Astrocyte (in vitro differentiated cells and primary cell): ENCODE data around the gene TSLP. TPM values are rescaled to one million over a fixed set of nuclear protein-coding genes. Genes with fewer than 3 reads are reported as not detected.

Source experiments
- DNase-seq: peaks from one replicate; pipeline ENCODE4 v3.0.0-alpha.2; 2010; ENCODE audit warnings: low read depth
- FAIRE-seq: peaks from 2 replicates; lab custom pipeline; 2011; peaks lifted over from hg19 to GRCh38; lab: Jason Lieb, UNC
- H2AFZ ChIP-seq: 2 replicates; pipeline ENCODE4 v1.6.0; 2012; ENCODE audit warnings: low read depth, low read length, inconsistent platforms
- H3K27ac ChIP-seq: 2 replicates; pipeline ENCODE4 v1.5.1; 2011; ENCODE audit warnings: low read depth, low read length, inconsistent platforms
- H3K27me3 ChIP-seq: 2 replicates; pipeline ENCODE4 v1.6.0; 2011; ENCODE audit warnings: low read length, inconsistent platforms; ENCODE audit not compliant: insufficient read depth
- H3K36me3 ChIP-seq: 2 replicates; pipeline ENCODE4 v1.5.1; 2011; ENCODE audit warnings: low read length, inconsistent platforms; ENCODE audit not compliant: insufficient read depth
- H3K4me1 ChIP-seq: 2 replicates; pipeline ENCODE4 v1.5.1; 2011; ENCODE audit warnings: low read length, inconsistent platforms; ENCODE audit not compliant: insufficient read depth
- H3K4me2 ChIP-seq: 2 replicates; pipeline ENCODE4 v1.6.0; 2012; ENCODE audit warnings: low read length, inconsistent platforms
- H3K4me3 ChIP-seq: 2 replicates; pipeline ENCODE4 v1.5.1; 2011; ENCODE audit warnings: low read depth, mild to moderate bottlenecking, low read length, inconsistent platforms; ENCODE audit not compliant: insufficient read depth
- H3K79me2 ChIP-seq: 2 replicates; pipeline ENCODE4 v1.6.0; 2012; ENCODE audit warnings: mild to moderate bottlenecking, low read length, inconsistent platforms; ENCODE audit not compliant: insufficient read depth
- H3K9ac ChIP-seq: 2 replicates; pipeline ENCODE4 v1.6.0; 2012; ENCODE audit warnings: mild to moderate bottlenecking, low read length, inconsistent platforms
- H3K9me3 ChIP-seq: 2 replicates; pipeline ENCODE4 v1.5.1; 2012; ENCODE audit warnings: low read depth, mild to moderate bottlenecking, low read length, inconsistent platforms; ENCODE audit not compliant: insufficient read depth
- H4K20me1 ChIP-seq: 2 replicates; pipeline ENCODE4 v1.6.0; 2012; ENCODE audit warnings: low read length, inconsistent platforms; ENCODE audit not compliant: insufficient read depth
- H3K27ac Mint-ChIP-seq: one replicate; pipeline ENCODE4 v1.8.0; 2021; ENCODE audit warnings: mild to moderate bottlenecking, mixed read lengths; ENCODE audit not compliant: unreplicated experiment
- H3K27me3 Mint-ChIP-seq: one replicate; pipeline ENCODE4 v1.8.0; 2021; ENCODE audit warnings: low read depth, mixed read lengths; ENCODE audit not compliant: unreplicated experiment
- H3K36me3 Mint-ChIP-seq: one replicate; pipeline ENCODE4 v1.8.0; 2021; ENCODE audit warnings: low read depth, mixed read lengths; ENCODE audit not compliant: unreplicated experiment
- H3K4me1 Mint-ChIP-seq: one replicate; pipeline ENCODE4 v1.8.0; 2021; ENCODE audit warnings: low read depth, mixed read lengths; ENCODE audit not compliant: unreplicated experiment
- H3K4me3 Mint-ChIP-seq: one replicate; pipeline ENCODE4 v1.8.0; 2021; ENCODE audit warnings: mild to moderate bottlenecking, moderate library complexity, mixed read lengths; ENCODE audit not compliant: unreplicated experiment
- H3K9me3 Mint-ChIP-seq: one replicate; pipeline ENCODE4 v1.8.0; 2021; ENCODE audit warnings: mild to moderate bottlenecking, mixed read lengths; ENCODE audit not compliant: unreplicated experiment
- EZH2 ChIP-seq: IDR thresholded peaks from 2 replicates; pipeline ENCODE4 v1.6.1; 2012; ENCODE audit warnings: mild to moderate bottlenecking, low read length, inconsistent platforms; ENCODE audit not compliant: insufficient read depth
- total RNA-seq: library from RNA; stranded (reverse); gene quantifications from 2 replicates; pipeline ENCODE4 v1.2.1, GENCODE V29; 2021
- TF ChIP-seq, protein P1 (sequence below): IDR thresholded peaks from 2 replicates; pipeline ENCODE4 v1.5.1; 2011; ENCODE audit warnings: low read depth, mild to moderate bottlenecking, inconsistent platforms, low read length, moderate library complexity; ENCODE audit not compliant: insufficient read depth

TSLP gene
- total RNA-seq, 1 donor from 2014 or later = 0.14 TPM

DNA sequence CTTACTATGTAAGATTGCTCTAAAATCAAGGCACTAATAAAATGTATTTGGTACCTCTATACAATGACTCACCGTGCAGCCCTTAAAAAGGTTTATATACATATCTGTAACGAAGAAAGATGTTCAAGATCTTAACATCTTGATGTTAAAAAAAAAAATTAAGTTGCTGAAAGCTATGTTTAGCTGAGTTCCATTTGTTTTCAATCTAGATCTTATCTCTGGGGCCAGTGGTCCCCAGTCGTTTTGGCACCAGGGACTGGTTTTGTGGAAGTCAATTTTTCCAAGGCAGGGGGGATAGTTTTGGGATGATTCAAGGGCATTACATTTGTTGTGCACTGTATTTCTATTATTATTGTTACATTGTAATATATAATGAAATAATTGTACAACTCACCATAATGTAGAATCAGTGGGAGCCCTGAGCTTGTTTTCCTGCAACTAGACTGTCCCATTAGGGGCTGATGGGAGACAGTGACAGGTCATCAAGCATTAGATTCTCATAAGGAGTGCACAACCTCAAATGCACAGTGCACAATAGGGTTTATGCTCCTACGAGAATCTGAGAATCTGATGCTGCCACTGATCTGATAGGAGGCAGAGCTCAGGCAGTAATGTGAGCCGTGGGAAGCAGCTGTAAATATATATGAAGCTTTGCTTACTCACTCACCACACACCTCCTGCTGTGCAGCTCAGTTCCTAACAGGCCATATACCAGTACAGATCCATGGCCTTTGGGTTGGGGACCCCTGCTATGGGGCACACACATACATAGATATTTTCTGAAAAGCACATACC lies 27.6 kb upstream of the TSLP start:
- H3K9ac ChIP-seq = no peak overlapping the region
- no peak overlapping the region for H3K4me3 Mint-ChIP-seq
- H3K4me1 Mint-ChIP-seq = peaks cover 6% of the 10 kb centered on the region
- DNase-seq (peak; percentile 39), FAIRE-seq (no peak)
- H3K36me3 Mint-ChIP-seq = no peaks in the 10 kb centered on the region
- H3K27ac Mint-ChIP-seq = no peak overlapping the region
- peak overlapping the region; percentile 50 for H3K27ac ChIP-seq
- no peaks in the 10 kb centered on the region for H3K9me3 ChIP-seq
- H3K27me3 Mint-ChIP-seq = no peaks in the 10 kb centered on the region
- H3K79me2 ChIP-seq = no peaks in the 10 kb centered on the region
- no peak for TF ChIP-seq EZH2
- TF ChIP-seq, protein P1, sequence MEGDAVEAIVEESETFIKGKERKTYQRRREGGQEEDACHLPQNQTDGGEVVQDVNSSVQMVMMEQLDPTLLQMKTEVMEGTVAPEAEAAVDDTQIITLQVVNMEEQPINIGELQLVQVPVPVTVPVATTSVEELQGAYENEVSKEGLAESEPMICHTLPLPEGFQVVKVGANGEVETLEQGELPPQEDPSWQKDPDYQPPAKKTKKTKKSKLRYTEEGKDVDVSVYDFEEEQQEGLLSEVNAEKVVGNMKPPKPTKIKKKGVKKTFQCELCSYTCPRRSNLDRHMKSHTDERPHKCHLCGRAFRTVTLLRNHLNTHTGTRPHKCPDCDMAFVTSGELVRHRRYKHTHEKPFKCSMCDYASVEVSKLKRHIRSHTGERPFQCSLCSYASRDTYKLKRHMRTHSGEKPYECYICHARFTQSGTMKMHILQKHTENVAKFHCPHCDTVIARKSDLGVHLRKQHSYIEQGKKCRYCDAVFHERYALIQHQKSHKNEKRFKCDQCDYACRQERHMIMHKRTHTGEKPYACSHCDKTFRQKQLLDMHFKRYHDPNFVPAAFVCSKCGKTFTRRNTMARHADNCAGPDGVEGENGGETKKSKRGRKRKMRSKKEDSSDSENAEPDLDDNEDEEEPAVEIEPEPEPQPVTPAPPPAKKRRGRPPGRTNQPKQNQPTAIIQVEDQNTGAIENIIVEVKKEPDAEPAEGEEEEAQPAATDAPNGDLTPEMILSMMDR = no peak
- H2AFZ ChIP-seq = no peak overlapping the region
- H3K4me1 ChIP-seq = peaks cover 3% of the 10 kb centered on the region
- H3K36me3 ChIP-seq = no peaks in the 10 kb centered on the region
- no peak overlapping the region for H3K4me3 ChIP-seq
- no peaks in the 10 kb centered on the region for H4K20me1 ChIP-seq
- no peaks in the 10 kb centered on the region for H3K27me3 ChIP-seq
- no peaks in the 10 kb centered on the region for H3K9me3 Mint-ChIP-seq
- H3K4me2 ChIP-seq = peak overlapping the region; percentile 50

DNA sequence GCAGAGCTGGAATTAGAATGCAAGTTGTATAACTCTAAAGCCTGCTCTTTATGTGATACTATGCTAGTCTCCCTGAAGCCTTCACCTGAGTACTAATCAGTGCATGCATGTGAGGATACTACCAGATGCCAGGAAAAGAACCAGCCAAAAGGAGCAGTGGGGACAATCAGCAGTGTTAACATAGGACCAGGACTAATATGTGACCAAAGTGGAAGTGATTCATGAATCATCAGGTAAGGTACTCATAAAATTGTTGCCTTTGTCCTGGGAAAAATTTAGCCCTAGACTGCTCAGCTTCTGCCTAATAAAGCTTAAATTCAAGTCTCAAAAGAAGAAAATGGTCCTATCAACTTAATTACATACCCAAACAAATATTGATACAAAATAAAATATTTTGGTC lies 13.4 kb upstream of the TSLP start:
- Histone ChIP-seq H3K4me3 (no peak overlapping the region), H4K20me1 (no peaks in the 10 kb centered on the region), H3K36me3 (no peaks in the 10 kb centered on the region), H3K9me3 (no peaks in the 10 kb centered on the region), H3K4me1 (no peaks in the 10 kb centered on the region), H3K79me2 (no peaks in the 10 kb centered on the region), H3K9ac (no peak overlapping the region), H3K27ac (no peak overlapping the region), H3K27me3 (no peaks in the 10 kb centered on the region), H2AFZ (no peak overlapping the region), H3K4me2 (no peak overlapping the region)
- FAIRE-seq (no peak), DNase-seq (no peak)
- Mint-ChIP-seq H3K4me1 (no peaks in the 10 kb centered on the region), H3K27me3 (no peaks in the 10 kb centered on the region), H3K4me3 (no peak overlapping the region), H3K36me3 (no peaks in the 10 kb centered on the region), H3K9me3 (no peaks in the 10 kb centered on the region), H3K27ac (no peak overlapping the region)
- TF ChIP-seq EZH2 = no peak
- TF ChIP-seq, protein P1 = no peak

DNA sequence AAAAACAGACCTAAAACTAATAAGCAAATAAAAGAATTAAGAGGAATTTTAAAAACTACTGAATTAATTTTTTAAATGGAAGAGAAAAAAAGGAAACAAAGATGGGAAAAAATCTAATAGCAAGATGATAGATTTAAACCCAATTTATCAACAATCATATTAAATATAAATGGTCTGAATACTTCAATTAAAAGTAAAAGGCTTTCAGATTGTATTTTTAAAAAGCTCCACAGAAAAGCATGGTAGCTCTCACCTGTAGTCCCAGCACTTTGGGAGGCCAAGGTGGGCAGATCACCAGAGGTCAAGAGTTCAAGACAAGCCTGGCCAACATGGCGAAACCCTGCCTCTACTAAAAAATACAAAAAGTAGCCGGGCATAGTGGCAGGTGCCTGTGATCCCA lies 11.3 kb upstream of the TSLP start:
- no peak overlapping the region for H3K27ac Mint-ChIP-seq
- no peak overlapping the region for H3K4me3 Mint-ChIP-seq
- TF ChIP-seq EZH2 = no peak
- TF ChIP-seq, protein P1 = no peak

More for the DNA sequence above, 11.3 kb upstream of the TSLP start:
- no peaks in the 10 kb centered on the region for H3K9me3 ChIP-seq
- Mint-ChIP-seq H3K36me3 (no peaks in the 10 kb centered on the region), H3K4me1 (no peaks in the 10 kb centered on the region), H3K27me3 (no peaks in the 10 kb centered on the region), H3K9me3 (no peaks in the 10 kb centered on the region)
- H3K27ac ChIP-seq = no peak overlapping the region
- no peaks in the 10 kb centered on the region for H3K36me3 ChIP-seq
- no peak overlapping the region for H3K4me2 ChIP-seq
- H3K79me2 ChIP-seq = no peaks in the 10 kb centered on the region
- FAIRE-seq = no peak
- no peaks in the 10 kb centered on the region for H3K4me1 ChIP-seq
- H4K20me1 ChIP-seq = no peaks in the 10 kb centered on the region
- no peak overlapping the region for H3K4me3 ChIP-seq
- H3K9ac ChIP-seq = no peak overlapping the region
- H2AFZ ChIP-seq = no peak overlapping the region
- DNase-seq = no peak
- H3K27me3 ChIP-seq = no peaks in the 10 kb centered on the region
